ENCODE measurements around the gene FBXL17.

DNA sequence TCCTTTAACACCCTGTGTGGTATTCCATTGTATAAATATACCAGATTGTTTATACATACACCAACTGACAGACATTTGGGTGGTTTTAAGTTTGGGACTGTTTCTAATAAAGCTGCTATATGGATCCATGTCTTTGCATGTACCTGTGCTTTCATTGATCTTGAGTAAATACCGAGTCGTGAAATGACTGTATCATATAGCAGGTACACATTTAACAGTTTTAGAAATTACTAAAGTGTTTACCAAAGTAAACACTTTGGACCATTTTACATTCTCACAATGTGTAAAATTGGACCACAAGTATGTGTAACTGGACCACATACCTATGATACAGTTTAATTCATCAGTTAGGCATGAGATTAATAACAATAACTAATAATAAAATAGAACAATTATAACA, 175.2 kb downstream of the FBXL17 start:
- TF ChIP-seq, protein P1, sequence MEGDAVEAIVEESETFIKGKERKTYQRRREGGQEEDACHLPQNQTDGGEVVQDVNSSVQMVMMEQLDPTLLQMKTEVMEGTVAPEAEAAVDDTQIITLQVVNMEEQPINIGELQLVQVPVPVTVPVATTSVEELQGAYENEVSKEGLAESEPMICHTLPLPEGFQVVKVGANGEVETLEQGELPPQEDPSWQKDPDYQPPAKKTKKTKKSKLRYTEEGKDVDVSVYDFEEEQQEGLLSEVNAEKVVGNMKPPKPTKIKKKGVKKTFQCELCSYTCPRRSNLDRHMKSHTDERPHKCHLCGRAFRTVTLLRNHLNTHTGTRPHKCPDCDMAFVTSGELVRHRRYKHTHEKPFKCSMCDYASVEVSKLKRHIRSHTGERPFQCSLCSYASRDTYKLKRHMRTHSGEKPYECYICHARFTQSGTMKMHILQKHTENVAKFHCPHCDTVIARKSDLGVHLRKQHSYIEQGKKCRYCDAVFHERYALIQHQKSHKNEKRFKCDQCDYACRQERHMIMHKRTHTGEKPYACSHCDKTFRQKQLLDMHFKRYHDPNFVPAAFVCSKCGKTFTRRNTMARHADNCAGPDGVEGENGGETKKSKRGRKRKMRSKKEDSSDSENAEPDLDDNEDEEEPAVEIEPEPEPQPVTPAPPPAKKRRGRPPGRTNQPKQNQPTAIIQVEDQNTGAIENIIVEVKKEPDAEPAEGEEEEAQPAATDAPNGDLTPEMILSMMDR (IDR thresholded peaks at IDR 0.05) = no peak
- TF ChIP-seq RFX5 (IDR thresholded peaks at IDR 0.05) (no peak), CBX8 (IDR thresholded peaks at IDR 0.05) (no peak), RCOR1 (IDR thresholded peaks at IDR 0.05; ENCODE audit: low read depth, low read length) (no peak), PHF8 (IDR thresholded peaks at IDR 0.05; ENCODE audit: borderline replicate concordance, low read depth) (no peak)
- TF ChIP-seq, protein P2, sequence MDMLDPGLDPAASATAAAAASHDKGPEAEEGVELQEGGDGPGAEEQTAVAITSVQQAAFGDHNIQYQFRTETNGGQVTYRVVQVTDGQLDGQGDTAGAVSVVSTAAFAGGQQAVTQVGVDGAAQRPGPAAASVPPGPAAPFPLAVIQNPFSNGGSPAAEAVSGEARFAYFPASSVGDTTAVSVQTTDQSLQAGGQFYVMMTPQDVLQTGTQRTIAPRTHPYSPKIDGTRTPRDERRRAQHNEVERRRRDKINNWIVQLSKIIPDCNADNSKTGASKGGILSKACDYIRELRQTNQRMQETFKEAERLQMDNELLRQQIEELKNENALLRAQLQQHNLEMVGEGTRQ (IDR thresholded peaks at IDR 0.05) = no peak
- TF ChIP-seq, protein P3, sequence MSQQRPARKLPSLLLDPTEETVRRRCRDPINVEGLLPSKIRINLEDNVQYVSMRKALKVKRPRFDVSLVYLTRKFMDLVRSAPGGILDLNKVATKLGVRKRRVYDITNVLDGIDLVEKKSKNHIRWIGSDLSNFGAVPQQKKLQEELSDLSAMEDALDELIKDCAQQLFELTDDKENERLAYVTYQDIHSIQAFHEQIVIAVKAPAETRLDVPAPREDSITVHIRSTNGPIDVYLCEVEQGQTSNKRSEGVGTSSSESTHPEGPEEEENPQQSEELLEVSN (IDR thresholded peaks at IDR 0.05; ENCODE audit: borderline replicate concordance, low read depth) = no peak
- TF ChIP-seq, protein P4, sequence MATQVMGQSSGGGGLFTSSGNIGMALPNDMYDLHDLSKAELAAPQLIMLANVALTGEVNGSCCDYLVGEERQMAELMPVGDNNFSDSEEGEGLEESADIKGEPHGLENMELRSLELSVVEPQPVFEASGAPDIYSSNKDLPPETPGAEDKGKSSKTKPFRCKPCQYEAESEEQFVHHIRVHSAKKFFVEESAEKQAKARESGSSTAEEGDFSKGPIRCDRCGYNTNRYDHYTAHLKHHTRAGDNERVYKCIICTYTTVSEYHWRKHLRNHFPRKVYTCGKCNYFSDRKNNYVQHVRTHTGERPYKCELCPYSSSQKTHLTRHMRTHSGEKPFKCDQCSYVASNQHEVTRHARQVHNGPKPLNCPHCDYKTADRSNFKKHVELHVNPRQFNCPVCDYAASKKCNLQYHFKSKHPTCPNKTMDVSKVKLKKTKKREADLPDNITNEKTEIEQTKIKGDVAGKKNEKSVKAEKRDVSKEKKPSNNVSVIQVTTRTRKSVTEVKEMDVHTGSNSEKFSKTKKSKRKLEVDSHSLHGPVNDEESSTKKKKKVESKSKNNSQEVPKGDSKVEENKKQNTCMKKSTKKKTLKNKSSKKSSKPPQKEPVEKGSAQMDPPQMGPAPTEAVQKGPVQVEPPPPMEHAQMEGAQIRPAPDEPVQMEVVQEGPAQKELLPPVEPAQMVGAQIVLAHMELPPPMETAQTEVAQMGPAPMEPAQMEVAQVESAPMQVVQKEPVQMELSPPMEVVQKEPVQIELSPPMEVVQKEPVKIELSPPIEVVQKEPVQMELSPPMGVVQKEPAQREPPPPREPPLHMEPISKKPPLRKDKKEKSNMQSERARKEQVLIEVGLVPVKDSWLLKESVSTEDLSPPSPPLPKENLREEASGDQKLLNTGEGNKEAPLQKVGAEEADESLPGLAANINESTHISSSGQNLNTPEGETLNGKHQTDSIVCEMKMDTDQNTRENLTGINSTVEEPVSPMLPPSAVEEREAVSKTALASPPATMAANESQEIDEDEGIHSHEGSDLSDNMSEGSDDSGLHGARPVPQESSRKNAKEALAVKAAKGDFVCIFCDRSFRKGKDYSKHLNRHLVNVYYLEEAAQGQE (IDR thresholded peaks at IDR 0.05) = no peak
- TF ChIP-seq, protein P5, sequence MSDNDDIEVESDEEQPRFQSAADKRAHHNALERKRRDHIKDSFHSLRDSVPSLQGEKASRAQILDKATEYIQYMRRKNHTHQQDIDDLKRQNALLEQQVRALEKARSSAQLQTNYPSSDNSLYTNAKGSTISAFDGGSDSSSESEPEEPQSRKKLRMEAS (IDR thresholded peaks at IDR 0.05) = no peak

All from A549 (cell line).